HG03460 (cell line): Measurements from ENCODE around the gene HRC.
"Not testable (repeated sequence)": the region's sequence is repeated elsewhere in the genome, so short reads cannot be mapped to it uniquely, and the experiment has no call there.

Experiments
- ATAC-seq: cut with Tn5 transposase; IDR thresholded peaks from one replicate; pipeline ENCODE4 v1.9.1; 2021; ENCODE audit not compliant: unreplicated experiment

The HRC gene

GRCh38 chr19:49140951-49141350 is 14.2 kb downstream of the HRC start:
- no peak for ATAC-seq

DNA sequence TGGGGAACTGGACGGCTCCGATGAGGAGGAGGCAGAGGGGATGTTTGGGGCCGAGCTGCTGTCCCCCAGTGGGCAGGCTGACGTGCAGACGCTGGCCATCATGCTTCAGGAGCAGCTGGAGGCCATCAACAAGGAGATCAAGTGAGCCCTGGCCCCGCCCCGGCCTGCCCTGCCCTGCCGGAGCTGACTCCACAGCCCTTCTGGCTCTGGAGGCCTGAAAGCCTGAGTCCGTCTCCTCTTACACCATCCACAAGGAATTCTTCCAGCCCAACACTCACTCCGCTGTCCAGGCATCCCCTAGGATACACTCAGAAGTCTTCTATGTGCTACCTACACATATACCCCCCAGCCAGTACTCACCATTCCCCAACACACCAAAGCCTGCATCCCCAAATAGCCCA is 18.4 kb downstream of the HRC start:
- no peak for ATAC-seq

DNA sequence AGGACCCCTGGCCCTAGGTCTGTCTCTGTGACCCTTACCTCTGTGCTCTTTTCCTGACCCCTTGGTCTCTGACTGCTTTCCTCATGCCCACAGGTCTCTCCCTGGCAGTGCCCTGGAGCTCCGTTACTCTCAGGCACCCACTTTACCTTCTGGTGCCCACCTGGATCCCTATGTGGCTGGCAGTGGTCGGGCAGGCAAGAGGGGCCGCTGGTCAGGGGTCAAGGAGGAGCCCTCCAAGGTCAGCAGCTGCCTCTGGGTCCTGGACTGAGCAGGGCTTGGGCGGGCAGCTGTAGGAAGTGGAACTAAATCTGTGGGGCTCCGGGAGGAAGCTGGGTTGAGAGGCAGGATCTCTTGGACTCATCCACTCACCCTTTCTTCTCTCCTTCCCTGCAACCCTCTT is 19.5 kb downstream of the HRC start:
- no peak for ATAC-seq

- ATAC-seq, result no peak
Measured at GRCh38 chr19:49133621-49134454, 21.4 kb downstream of the HRC start.

GRCh38 chr19:49132974-49133609 is 22.1 kb downstream of the HRC start:
- no peak for ATAC-seq

DNA sequence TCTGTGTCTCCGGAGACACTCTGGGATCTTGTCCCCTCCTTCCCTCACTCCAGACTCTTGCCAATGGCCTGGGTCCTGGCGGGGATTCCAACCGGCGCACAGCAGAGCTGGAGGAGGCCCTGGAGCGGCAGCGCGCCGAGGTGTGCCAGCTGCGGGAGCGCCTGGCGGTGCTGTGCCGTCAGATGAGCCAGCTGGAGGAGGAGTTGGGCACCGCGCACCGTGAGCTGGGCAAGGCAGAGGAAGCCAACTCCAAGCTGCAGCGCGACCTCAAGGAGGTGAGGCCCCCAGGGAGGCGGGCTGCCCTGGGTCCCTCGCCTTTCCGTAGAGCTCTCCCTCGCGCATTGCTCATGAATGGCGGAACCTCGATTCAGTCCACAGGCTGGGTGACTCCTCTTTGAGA is 24.9 kb downstream of the HRC start:
- ATAC-seq, result no peak

GRCh38 chr19:49129238-49129583 is 26.0 kb downstream of the HRC start:
- no peak for ATAC-seq

- ATAC-seq, result no peak
Measured at GRCh38 chr19:49128545-49129237, 26.5 kb downstream of the HRC start.

- ATAC-seq, result peak; percentile 84
Measured at GRCh38 chr19:49127674-49128544, 27.3 kb downstream of the HRC start.

GRCh38 chr19:49127225-49127624 is 28.0 kb downstream of the HRC start:
- ATAC-seq, result not testable (repeated sequence)

- no peak for ATAC-seq
Measured at GRCh38 chr19:49126575-49126974, 28.6 kb downstream of the HRC start.

GRCh38 chr19:49125025-49125731 is 30.0 kb downstream of the HRC start:
- no peak for ATAC-seq

DNA sequence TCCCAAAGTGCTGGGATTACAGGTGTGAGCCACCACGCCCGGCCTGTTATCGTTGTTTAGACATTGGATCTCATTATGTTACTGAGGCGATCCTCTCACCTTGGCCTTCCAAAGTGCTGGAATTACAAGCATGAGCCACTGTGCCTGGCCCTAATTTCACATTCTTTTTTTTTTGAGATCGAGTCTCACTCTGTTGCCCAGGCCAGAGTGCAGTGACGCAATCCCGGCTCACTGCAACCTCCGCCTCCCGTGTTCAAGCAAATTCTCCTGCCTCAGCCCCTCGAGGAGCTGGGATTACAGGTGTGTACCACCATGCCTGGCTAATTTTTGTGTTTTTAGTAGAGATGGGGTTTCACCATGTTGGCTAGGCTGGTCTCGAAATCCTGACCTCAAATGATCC is 31.9 kb downstream of the HRC start:
- ATAC-seq, result not testable (repeated sequence)

GRCh38 chr19:49121841-49122240 is 33.4 kb downstream of the HRC start:
- not testable (repeated sequence) for ATAC-seq

DNA sequence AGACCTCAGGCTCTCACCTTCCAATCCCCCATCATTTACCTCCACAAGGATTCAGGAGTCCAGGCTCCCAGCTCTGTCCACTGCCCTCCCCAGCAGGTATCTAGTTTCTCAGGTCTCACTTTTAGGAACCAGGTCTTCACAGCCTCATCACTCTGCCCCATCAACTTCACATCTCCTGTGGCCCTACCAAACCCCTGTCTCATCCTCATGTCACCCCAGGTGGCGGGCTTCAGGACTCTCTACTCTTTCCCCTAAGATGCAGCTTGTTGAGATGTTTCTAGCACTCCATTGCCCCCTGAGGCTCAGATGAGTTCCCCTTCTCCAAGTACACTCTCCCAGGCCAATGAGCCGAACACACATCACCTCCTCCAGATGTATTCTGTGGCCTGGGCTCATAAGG is 34.3 kb downstream of the HRC start:
- no peak for ATAC-seq

GRCh38 chr19:49120325-49120683 is 34.9 kb downstream of the HRC start:
- no peak for ATAC-seq

- ATAC-seq, result no peak
Measured at GRCh38 chr19:49119411-49120324, 35.5 kb downstream of the HRC start, which contains the start of gene PPFIA3. PPFIA3 (plus strand) TSS chr19:49119544; CDS start chr19:49127874, 8,330 bp downstream.

DNA sequence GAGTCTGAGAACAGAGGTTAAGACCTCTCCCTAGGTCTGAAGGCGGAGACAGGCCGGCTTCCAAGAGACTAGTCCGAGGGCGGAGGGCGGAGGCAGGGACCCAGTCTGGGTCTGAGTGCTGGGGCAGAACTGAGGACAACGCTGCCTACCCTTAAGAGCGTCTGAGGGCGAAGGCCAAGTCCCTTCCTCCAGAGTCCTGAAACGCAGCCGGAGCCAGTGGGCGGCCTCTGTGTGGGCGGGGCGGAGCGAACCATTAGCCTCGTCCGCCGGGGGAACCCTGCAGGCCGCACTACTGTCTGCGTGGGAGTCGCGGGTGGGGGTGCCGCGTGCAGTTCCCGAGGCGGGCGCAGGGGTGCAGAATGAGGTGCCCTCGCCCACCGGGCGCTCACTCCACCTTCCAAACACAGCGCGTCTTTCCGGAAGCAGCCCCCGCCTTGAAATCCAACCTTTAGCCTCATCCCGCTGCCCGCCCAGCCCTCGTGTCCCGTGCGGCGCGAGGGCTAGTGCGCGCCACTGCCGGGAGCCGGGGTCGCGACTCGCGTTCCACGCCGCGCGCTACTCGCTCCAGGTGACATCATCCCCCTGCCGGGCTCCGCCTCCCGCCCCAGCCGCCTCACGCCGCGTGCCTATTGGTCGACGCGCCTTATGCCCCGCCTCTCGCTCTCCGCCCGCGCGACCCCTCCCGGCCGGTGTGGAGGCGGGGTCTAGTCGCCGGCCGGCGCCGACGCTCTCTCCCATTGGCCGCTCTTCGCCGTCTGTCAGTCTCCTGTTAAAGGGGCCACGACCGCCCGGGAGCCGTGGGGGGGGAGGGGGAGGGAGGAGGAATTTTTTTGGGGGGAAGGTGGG is 36.4 kb downstream of the HRC start, which contains the start of gene C19orf73:
Gene C19orf73 (minus strand): TSS at position 579 of the 846 bp plus-strand sequence. CDS start 121 bp downstream, at position 458.
- ATAC-seq, result peak; percentile 66
